ENCODE data around the gene DEGS2.
"Not testable (repeated sequence)": the region's sequence is repeated elsewhere in the genome, so short reads cannot be mapped to it uniquely, and the experiment has no call there.

DEGS2 gene

GRCh38 chr14:100176811-100177327 is 17.4 kb upstream of the DEGS2 start:
- no peak for DNase-seq

- no peak for DNase-seq
These were observed 13.9 kb upstream of the DEGS2 start for GRCh38 chr14:100173353-100173752.

- no peak for DNase-seq
These were observed 13.4 kb upstream of the DEGS2 start for GRCh38 chr14:100172811-100173210.

- no peak for DNase-seq
These were observed 11.4 kb upstream of the DEGS2 start for GRCh38 chr14:100170880-100171279.

- DNase-seq = no peak
These were observed 9.1 kb upstream of the DEGS2 start for GRCh38 chr14:100168506-100168905.

- DNase-seq = no peak
These were observed 6.5 kb upstream of the DEGS2 start for GRCh38 chr14:100165831-100166440.

- no peak for DNase-seq
These were observed 5.9 kb upstream of the DEGS2 start for GRCh38 chr14:100165376-100165775.

GRCh38 chr14:100160534-100160916 is 1.1 kb upstream of the DEGS2 start:
- DNase-seq = no peak

GRCh38 chr14:100159865-100160533 is 554 bp upstream of the DEGS2 start:
- DNase-seq = no peak

GRCh38 chr14:100158566-100159093 is 815 bp downstream of the DEGS2 start:
- no peak for DNase-seq

- DNase-seq = not testable (repeated sequence)
These were observed 1.8 kb downstream of the DEGS2 start for GRCh38 chr14:100157548-100158232.

- DNase-seq = no peak
These were observed 2.7 kb downstream of the DEGS2 start for GRCh38 chr14:100156776-100157175.

GRCh38 chr14:100155756-100156616 is 3.5 kb downstream of the DEGS2 start:
- no peak for DNase-seq

GRCh38 chr14:100155049-100155621 is 4.3 kb downstream of the DEGS2 start:
- no peak for DNase-seq

- DNase-seq = no peak
These were observed 5.9 kb downstream of the DEGS2 start for GRCh38 chr14:100153560-100153959.

GRCh38 chr14:100152091-100152490 is 7.4 kb downstream of the DEGS2 start:
- no peak for DNase-seq

GRCh38 chr14:100150932-100151587 is 8.4 kb downstream of the DEGS2 start:
- no peak for DNase-seq

GRCh38 chr14:100149851-100150611 is 9.4 kb downstream of the DEGS2 start:
- DNase-seq = no peak

- DNase-seq = no peak
These were observed 10.4 kb downstream of the DEGS2 start for GRCh38 chr14:100148837-100149731.

Measured in activated gamma-delta T cell treated with Interleukin-2 at 50 U/mL for 16 hours (primary cell).